Spleen (tissue), 7 donors: ENCODE measurements around the gene UNC119.

Experiments used
- CTCF ChIP-seq, 11 experiments: fragments of 200-600 bp in 7 of 11; fragments of 450-650 bp in 4 of 11; sonication (generic) in 4 of 11; IDR thresholded peaks in 8 of 11; conservative IDR thresholded peaks in 3 of 11; 1 replicate in 7 of 11; 2 replicates in 4 of 11; pipeline versions ENCODE4 v1.4.0 to v1.8.0; 2016 to 2021; ENCODE audit warnings: antibody characterized with exemption in 11 of 11, inconsistent platforms in 4 of 11, mild to moderate bottlenecking in 1 of 11
- POLR2A ChIP-seq, 3 donors: fragments of 450-650 bp; IDR thresholded peaks; one replicate each; pipeline ENCODE4 v1.5.1; 2017; ENCODE audit warnings: antibody characterized with exemption in 3 of 3, mild to moderate bottlenecking in 1 of 3
- POLR2AphosphoS5 ChIP-seq, 3 donors: sonication (generic); formaldehyde crosslinking; IDR thresholded peaks; one replicate each; pipeline ENCODE4 v1.5.1; 2017; ENCODE audit warnings: antibody characterized with exemption in 3 of 3
- donor health status: DM: no; HTN: no; CAD: no; lungs with moderate emphysema.
- donor health status: DM: no; HTN: no; CAD: no.
- donor health status: DM: no; HTN: no; CAD: no.

- TF ChIP-seq CTCF (IDR thresholded peaks at IDR 0.05 in 8 of 11, conservative IDR thresholded peaks at IDR 0.05 in 3 of 11) (no peak), POLR2A (IDR thresholded peaks at IDR 0.05) (no peak), POLR2AphosphoS5 (IDR thresholded peaks at IDR 0.05) (no peak)
Measured at GRCh38 chr17:28506763-28507487, 45.5 kb downstream of the UNC119 start.
